Thymus (tissue), 11 donors: ENCODE results near the gene ATP8B1. TPM values are rescaled to one million over a fixed set of nuclear protein-coding genes. Genes with fewer than 3 reads are reported as not detected.

Experiments
- DNase-seq, 9 donors: peaks; one replicate each; pipeline ENCODE4 v3.0.0-alpha.2; 2013; ENCODE audit warnings: low spot score in 9 of 9, low read depth in 6 of 9, missing footprints in 1 of 9
- H3K27ac ChIP-seq, 2 donors: one replicate each; pipeline ENCODE4 v1.5.1; 2013; ENCODE audit warnings: control low read depth in 1 of 2, low read depth in 1 of 2, low read length in 1 of 2, mild to moderate bottlenecking in 1 of 2, moderate library complexity in 1 of 2
- H3K27me3 ChIP-seq, 2 donors: one replicate each; pipeline ENCODE4 v1.5.1; 2013; ENCODE audit warnings: low read length in 1 of 2; ENCODE audit not compliant: control insufficient read depth in 2 of 2, insufficient read depth in 1 of 2
- H3K36me3 ChIP-seq, 2 donors: one replicate each; pipeline ENCODE4 v1.5.1; 2013; ENCODE audit warnings: low read length in 1 of 2, mild to moderate bottlenecking in 1 of 2, moderate library complexity in 1 of 2; ENCODE audit not compliant: control insufficient read depth in 2 of 2, insufficient read depth in 2 of 2
- H3K4me1 ChIP-seq, 2 donors: one replicate each; pipeline ENCODE4 v1.5.1; 2013; ENCODE audit warnings: low read length in 2 of 2; ENCODE audit not compliant: control insufficient read depth in 2 of 2, insufficient read depth in 2 of 2
- H3K4me3 ChIP-seq, 2 donors: one replicate each; pipeline ENCODE4 v1.5.1; 2013; ENCODE audit warnings: low read length in 2 of 2, control low read depth in 1 of 2, mild to moderate bottlenecking in 1 of 2
- H3K9me3 ChIP-seq, 2 donors: one replicate each; pipeline ENCODE4 v1.5.1; 2013; ENCODE audit warnings: low read length in 1 of 2, mild to moderate bottlenecking in 1 of 2; ENCODE audit not compliant: control insufficient read depth in 2 of 2, insufficient read depth in 1 of 2
- WGBS: extraction: QIAGEN DNeasy Blood & Tissue Kit; methylation state at CpG from one replicate; pipeline ENCODE4 v1.1.7; 2013; 5-methylcytosine and 5-hydroxymethylcytosine counted together
- polyA plus RNA-seq: library from polyadenylated mRNA; stranded (reverse); fragments of 200-250 nt; gene quantifications from one replicate; pipeline ENCODE4 v1.2.3, GENCODE V29; 2013
- total RNA-seq: library from RNA; stranded (reverse); fragments of 120-200 nt; gene quantifications from one replicate; pipeline ENCODE4 v1.2.4, GENCODE V29; 2013
- donor health status: healthy.

ATP8B1 gene
- total and polyA plus RNA-seq, 2 donors, result 3.0 to 4.3 TPM

- Histone ChIP-seq H3K27me3 (no peaks in the 10 kb centered on the region), H3K4me1 (no peaks in the 10 kb centered on the region), H3K36me3 (no peaks in the 10 kb centered on the region), H3K9me3 (no peaks in the 10 kb centered on the region), H3K4me3 (no peak overlapping the region), H3K27ac (no peak overlapping the region)
- DNase-seq, result no peak
- WGBS, result 95% methylated on average over 5 of the region's 5 CpGs
These were observed 128.2 kb downstream of the ATP8B1 start for GRCh38 chr18:57674891-57675290.

- Histone ChIP-seq H3K27ac (no peak overlapping the region), H3K4me3 (no peak overlapping the region), H3K9me3 (no peaks in the 10 kb centered on the region), H3K4me1 (no peaks in the 10 kb centered on the region), H3K27me3 (no peaks in the 10 kb centered on the region), H3K36me3 (no peaks in the 10 kb centered on the region)
- no peak for DNase-seq
- WGBS, result 94% methylated on average over 5 of the region's 5 CpGs
These were observed 133.1 kb downstream of the ATP8B1 start for GRCh38 chr18:57670046-57670445.

DNA sequence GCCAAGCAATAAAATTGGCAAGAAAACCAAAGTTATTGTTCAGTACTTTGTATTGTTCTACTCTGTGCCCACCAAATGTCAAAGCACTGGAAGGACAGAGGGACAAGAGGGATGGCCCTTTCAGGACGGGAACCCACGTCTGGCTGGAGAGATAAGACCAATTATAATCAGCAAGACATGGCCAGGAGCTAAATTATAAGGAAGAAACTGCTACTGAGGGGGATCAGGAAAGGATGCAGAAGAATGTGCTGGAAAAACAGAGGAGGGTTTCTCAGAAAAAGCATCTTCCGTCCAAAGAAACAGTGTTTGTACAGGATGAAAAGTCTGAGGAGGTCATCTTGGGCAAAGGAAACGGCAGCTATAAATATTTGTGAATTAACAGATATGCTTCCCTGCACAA is 135.1 kb downstream of the ATP8B1 start:
- H3K9me3 ChIP-seq, result no peaks in the 10 kb centered on the region
- no peak overlapping the region for H3K27ac ChIP-seq
- no peak overlapping the region for H3K4me3 ChIP-seq
- H3K36me3 ChIP-seq, result no peaks in the 10 kb centered on the region
- H3K27me3 ChIP-seq, result no peaks in the 10 kb centered on the region
- H3K4me1 ChIP-seq, result no peaks in the 10 kb centered on the region
- WGBS, result 96% methylated on average over 4 of the region's 4 CpGs
- DNase-seq, result no peak

GRCh38 chr18:57666818-57667497 is 136.2 kb downstream of the ATP8B1 start:
- DNase-seq, result no peak
- Histone ChIP-seq H3K4me3 (no peak overlapping the region), H3K27ac (no peak overlapping the region), H3K9me3 (no peaks in the 10 kb centered on the region), H3K27me3 (no peaks in the 10 kb centered on the region), H3K36me3 (no peaks in the 10 kb centered on the region), H3K4me1 (no peaks in the 10 kb centered on the region)
- WGBS, result 85% methylated on average over 6 of the region's 6 CpGs

DNA sequence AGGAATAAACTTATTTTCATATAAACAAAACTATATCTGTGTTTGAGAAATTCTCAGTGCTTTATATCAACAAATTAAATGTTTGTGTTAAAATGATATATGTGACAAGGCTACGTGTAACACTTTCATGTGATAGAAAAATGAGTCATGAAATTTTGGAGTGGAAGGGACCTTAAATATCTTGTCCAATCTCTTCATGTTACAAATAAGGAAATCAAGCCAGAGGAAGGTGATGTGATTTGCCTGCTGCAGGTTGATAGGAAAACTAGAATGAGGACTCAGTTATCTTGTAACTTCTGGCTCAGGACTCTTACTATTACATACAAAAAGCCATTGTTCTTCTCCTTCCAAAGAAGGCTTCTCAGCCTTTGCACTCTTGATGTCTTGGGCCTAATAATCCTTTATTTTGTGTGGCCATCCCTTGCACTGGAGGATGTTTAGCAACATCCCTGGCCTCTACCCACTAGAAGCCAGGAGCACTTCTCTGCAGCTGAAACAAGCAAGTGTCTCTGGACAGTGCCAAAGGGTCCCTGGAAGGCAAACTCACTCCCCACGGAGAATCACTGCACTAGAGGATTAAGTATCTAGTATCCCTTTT is 138.4 kb downstream of the ATP8B1 start:
- no peak overlapping the region for H3K27ac ChIP-seq
- H3K36me3 ChIP-seq, result no peaks in the 10 kb centered on the region
- H3K27me3 ChIP-seq, result no peaks in the 10 kb centered on the region
- no peak overlapping the region for H3K4me3 ChIP-seq
- 93% methylated on average over 2 of the region's 2 CpGs for WGBS
- H3K4me1 ChIP-seq, result no peaks in the 10 kb centered on the region
- no peaks in the 10 kb centered on the region for H3K9me3 ChIP-seq
- DNase-seq, result no peak

DNA sequence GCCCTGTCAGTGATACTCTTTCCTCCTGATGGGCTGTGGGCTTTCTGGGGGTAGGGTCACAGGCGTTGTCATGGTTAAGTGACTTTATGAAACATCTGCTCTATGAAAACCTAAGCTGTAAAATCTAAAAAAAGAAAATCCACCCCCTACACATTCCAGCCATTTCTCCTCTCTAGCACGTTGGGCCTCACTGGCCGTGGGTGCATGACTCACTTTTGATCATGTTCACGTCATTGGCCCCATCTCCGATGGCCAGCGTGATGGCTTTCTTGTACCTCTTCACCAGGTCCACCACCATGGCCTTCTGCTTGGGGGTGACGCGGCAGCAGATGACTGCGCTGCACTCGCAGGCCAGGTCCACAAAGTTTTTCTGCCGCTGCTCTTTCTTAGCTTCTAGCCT is 142.2 kb downstream of the ATP8B1 start:
- H3K27me3 ChIP-seq, result no peaks in the 10 kb centered on the region
- no peak overlapping the region for H3K4me3 ChIP-seq
- H3K27ac ChIP-seq, result no peak overlapping the region
- H3K4me1 ChIP-seq, result no peaks in the 10 kb centered on the region
- DNase-seq, result no peak
- 96% methylated on average over 11 of the region's 11 CpGs for WGBS
- no peaks in the 10 kb centered on the region for H3K9me3 ChIP-seq
- no peaks in the 10 kb centered on the region for H3K36me3 ChIP-seq

GRCh38 chr18:57659460-57660102 is 143.5 kb downstream of the ATP8B1 start:
- Histone ChIP-seq H3K4me1 (no peaks in the 10 kb centered on the region), H3K27me3 (no peaks in the 10 kb centered on the region), H3K27ac (no peak overlapping the region), H3K4me3 (no peak overlapping the region), H3K9me3 (peaks cover 3 to 9% of the 10 kb centered on the region in 2 donors), H3K36me3 (peaks cover 0 to 2% of the 10 kb centered on the region in 2 donors)
- DNase-seq, result no peak
- WGBS, result 98% methylated on average over 11 of the region's 11 CpGs

DNA sequence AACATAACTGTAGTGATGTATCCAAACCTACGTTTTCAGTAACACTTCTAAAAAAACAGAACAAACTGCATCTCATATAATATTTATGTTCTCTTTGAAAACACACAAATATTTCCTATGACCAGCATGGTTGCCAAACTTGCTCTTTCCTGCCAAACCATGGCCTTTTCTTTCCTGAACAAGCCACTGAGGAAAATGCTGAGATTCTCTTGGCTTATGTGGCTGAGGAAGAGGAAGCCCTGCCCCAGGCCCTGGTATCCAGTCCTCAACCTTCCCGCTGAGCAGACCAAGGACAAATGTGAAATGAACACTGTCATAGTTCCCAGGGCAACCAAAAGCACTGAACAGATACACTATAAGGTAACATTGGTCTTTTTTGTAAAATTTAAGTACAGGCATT is 145.6 kb downstream of the ATP8B1 start:
- no peak overlapping the region for H3K4me3 ChIP-seq
- peaks cover 3 to 17% of the 10 kb centered on the region in 2 donors for H3K9me3 ChIP-seq
- WGBS, result 93% methylated on average over 2 of the region's 2 CpGs
- peaks cover 0 to 2% of the 10 kb centered on the region in 2 donors for H3K36me3 ChIP-seq
- H3K27me3 ChIP-seq, result no peaks in the 10 kb centered on the region
- no peak for DNase-seq
- H3K27ac ChIP-seq, result no peak overlapping the region
- no peaks in the 10 kb centered on the region for H3K4me1 ChIP-seq

DNA sequence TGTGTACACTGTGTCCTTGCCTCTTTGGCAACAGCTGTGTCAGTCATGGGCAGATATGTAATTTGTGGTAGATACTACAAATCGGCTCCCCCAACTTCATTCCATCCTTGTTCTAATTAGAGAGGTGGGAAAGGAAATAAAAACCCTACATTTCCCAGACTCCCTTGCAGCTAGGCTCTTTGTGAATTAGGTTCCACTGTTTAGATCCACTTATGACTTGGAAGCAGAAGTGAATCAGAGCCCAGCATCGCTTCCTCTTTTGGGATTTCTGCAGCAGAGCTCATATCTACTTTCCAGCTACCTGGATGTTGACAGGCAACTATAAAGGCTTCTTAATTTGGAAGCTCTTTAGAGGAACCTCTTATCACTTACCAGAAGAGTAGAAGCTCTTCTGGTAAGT is 147.4 kb downstream of the ATP8B1 start:
- Histone ChIP-seq H3K4me1 (no peaks in the 10 kb centered on the region), H3K9me3 (peaks cover 3 to 17% of the 10 kb centered on the region in 2 donors), H3K27ac (no peak overlapping the region), H3K36me3 (peaks cover 0 to 2% of the 10 kb centered on the region in 2 donors), H3K27me3 (no peaks in the 10 kb centered on the region), H3K4me3 (no peak overlapping the region)
- WGBS, result 98% methylated on average over 2 of the region's 2 CpGs
- DNase-seq, result no peak
